HK-2 (cell line): ENCODE results near the gene PLCH2.
"Not testable (repeated sequence)": the region's sequence is repeated elsewhere in the genome, so short reads cannot be mapped to it uniquely, and the experiment has no call there.

ENCODE experiments used
- DNase-seq: peaks from one replicate; pipeline ENCODE4 v3.0.0-alpha.2; 2018; ENCODE audit not compliant: unreplicated experiment

PLCH2 gene

DNA sequence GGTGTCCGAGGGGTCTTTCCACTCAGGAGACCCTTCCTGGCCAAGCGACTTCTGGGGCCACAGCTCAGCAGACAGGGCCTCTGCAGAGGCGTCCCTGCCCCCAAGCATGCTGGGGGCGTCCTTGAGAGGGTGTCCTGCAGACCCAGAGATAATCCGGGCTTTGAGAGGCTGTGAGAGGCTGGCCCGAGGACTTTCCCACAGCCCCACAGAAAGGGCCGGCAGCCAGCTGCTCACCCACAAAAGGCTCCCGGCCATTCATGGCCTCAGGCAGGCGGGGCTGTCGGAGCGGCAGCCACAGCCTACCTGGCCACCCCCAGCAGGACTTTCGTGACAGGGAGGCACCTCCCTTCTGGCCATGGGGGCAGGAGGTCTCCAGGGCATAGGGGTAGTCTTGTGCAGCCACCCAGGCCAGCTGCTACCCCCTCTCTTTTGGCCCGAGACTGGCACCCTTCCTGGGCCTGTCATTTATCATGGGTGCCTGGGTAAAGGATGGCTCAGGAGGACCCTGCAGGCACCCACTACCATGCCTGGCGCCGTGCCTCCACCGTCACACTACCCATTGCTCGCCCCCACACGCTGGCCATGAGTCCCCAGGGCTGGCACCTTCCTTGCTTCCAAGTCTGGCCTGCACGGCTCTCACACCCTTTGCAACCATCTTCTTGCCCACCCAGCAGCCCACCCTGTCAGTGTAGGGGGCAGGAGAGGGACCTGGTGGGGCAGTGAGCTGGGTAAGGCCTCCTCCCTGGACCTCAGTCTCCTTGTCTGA lies 69.0 kb downstream of the PLCH2 start:
- no peak for DNase-seq

DNA sequence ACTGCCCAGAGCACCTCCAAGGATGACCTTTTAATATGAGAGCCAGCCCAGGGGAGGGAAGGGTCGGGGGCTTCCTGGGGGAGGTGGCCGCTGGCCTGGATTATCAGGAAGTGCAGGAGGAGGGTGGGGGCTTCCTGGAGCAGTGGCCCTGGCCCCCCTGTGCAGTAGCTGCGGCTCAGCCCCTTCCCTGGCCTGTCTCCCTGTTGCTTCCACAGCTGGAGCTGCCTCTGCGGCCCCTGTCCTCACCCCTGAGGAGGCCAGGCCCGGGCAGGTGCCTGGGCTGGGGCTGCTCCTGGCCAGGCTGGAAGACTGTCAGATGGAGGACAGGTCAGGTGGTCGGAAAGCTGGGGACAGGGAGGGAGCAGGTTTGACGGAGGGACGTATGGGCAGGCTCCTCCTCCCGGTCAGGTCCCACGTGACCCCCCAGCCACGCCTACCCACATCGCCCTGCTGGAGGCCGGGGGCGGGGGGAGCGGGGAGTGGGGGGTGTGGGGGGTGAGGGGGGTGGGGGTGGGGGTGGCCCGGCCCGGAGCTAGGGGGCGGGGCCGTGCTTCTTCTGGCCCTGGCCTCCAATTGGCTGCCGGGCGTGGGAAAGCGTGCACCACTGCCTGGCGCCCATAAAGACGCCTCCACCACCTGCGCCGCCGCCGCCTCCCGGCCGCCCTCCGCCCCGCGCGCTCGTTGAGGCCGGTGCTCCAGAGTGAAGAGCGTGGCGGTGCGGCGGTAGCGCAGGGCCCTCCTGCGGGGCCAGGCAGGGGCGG lies 69.8 kb downstream of the PLCH2 start:
- DNase-seq, result peak; percentile 86

DNA sequence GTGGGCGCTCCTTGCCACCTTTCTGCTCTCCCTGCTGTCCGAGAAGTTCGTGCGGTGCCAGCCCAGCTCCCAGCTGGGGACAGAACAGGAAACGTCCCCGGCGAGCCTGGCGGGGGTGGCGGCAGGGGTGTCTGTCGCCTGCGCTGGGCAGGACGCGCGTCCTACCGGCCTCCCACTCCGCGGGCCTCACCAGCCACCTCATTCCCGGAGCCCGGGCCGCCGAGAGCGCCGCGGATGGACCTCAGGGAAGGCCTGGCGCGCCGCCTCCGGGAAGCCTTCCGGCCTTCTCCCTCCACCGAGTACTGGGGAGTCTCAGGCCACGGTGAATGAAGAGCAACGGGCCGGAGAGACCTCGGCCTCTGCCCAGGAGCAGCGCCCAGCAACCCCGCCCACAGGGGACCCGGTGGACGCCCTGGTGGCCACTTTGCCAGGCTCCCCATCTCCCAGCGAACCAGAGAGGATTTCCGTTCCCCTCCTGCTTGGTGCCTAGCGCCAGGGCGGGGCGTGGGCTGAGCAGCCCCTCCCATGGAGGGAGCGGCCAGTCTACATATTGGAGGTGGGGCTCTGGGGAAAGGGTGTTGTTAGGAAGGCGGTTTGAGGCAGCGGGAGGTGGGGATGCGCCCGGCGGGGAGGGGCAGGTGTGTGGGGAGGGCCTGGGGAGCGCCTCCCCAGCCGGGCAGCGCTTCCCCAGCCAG lies 70.6 kb downstream of the PLCH2 start:
- DNase-seq, result peak; percentile 89

DNA sequence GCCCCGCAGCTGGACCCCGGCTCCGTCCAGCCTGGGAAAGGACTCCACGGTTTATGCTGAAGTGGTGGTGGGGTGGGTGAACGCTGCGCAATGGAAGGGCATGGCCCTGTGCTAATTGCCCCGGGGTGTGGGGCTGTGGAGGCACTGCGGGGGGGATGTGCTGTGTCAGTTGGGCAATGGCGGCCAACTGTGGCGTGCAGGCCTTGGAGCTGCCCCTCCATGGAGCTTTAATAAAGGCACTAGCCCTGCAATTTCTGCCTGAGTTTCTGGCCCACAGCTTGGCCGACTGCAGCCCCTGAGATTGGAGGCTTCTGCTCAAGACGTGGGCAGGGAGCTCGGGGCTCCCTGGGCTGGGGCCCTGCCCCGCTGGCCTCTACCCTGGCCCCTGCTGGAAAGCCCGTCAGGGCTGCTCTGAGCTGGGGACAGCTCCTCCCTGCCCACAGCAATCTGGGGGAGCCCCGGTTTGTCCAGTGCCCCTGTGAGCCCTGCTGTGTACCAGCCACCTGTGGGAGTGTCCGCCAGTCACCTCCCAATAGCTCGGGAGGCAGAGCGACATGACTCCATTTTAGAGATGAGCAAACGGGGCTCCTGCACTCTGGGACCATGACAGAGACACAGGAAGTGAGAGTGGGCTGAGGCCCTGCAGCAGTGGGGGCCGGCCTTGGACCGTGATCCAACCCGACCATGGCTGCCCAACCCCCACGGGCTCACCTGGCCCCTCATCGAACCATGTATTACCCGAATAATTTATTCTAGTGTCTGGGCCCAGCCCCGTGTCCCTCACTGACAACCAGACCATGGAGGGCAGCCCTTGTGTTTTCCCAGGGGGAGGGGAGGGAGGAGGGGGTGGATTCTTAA lies 71.3 kb downstream of the PLCH2 start:
- peak; percentile 53 for DNase-seq

DNA sequence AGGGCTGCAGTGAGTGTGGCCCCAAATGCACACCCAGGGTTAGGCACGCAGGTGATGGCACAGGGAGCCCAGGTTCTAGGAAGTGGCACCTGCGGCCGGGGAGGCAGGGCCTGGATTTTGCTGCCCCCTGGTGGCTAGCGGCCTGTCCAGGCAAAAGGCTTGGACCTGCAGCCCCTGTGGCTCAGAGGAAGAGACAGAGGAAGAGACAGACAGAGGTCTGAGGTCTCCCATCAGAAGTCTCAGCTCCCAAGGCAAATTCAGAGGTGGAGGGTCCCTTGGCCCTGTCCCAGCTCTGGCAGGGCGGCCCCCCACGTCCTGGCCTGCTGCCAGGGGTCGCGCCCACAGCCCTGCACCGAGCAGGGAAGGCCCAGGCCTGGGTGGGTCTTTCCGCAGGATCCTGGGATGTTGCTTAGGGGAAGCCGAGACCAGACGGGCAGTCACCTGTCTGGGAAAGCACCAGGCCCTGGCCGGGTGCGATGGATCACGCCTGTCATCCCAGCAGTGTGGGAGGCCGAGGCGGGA lies 72.0 kb downstream of the PLCH2 start:
- DNase-seq, result peak; percentile 82

DNA sequence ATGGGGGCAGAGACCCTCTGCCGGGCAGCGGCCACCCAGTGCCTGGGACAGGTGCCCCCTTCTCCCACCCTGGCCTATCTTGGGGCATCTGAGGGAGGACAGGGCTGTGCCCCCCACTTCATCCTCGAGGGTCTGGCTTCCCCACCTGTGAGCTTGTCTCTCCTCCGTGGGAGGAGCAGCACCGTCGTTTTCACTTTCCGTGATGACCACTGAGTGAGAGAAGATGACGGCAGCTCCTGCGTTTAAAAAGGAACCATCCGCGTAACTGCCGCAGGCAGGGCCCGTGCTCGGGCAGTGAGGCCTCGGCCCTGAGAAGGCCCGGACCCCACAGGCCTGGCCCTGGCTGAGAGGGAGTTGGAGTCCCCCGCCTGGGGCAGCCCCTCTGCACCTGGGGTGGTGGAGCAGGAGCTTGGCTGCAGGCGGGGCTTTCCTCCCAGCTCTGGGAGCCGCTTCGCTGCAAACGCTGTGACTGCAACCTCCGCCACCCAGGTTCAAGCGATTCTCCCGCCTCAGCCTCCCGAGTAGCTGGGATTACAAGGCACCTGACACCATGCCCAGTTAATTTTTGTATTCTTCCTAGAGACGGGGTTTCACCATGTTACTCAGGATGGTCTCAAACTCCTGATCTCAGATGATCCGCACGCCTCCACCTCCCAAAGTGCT lies 73.4 kb downstream of the PLCH2 start:
- not testable (repeated sequence) for DNase-seq

DNA sequence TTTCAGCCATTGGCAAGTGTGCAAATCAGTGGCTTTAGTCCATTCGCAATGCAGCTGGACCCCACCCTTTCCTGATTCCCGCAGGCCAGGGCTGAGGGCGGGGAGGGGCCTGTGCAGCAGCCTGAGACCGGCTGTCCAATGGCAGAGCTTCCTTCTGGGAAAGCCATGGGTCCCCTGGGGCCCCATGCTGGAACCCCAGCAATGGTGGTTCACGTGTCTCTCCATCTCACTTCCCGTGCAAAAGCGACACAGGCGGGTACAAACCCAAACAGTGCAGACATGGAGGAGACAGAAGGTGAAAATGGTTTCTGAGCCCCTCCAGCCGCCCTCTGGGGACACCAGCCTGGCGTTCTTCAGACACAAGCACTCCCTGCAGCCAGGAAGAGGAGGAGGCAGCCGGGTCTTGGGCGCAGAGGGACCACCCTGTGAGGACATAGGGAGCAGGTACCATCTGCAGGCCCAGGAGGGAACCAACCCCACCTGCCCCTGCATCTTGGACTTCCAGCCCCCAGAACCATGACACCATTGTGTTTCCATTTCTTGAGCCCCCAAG lies 74.3 kb downstream of the PLCH2 start:
- not testable (repeated sequence) for DNase-seq

DNA sequence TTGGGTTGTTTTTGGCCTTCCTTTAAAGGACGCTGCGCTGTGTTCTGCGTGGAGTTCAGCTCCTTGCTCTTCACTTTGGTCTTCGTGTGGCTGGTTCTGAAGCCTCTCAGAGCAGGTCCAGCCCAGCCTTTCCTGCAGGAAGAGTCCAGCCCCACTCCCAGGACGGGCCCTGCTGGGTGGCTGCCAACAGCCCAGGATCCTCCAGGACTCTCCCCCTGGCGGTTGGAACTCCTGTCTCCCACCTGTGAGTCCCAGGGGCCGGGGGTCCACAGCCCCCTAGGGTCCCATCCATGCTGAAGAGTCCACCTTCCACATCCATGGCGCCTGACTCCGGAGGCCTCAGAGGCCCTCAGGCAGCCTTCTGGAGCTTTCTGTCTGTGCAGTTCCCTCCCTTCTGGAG lies 75.5 kb downstream of the PLCH2 start:
- DNase-seq, result not testable (repeated sequence)

DNA sequence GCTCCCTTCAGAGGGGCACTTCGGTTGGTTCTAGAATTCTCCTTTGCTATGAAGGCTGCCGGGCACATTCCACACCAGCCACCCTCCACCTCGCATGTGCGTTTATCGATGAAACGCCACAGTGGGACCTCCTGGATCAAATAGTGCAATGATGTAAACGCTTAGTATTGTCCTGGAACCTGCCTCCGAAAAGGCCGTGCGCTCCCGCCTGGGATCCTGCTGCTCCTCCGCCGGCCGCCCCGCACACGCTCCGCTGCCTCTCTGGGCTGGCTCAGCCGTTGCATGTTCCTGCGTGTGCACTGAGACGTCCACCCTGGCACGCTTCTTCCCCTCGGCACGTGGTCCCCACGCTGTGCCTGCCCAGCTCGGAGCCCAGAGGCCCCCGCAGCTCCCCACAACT lies 76.1 kb downstream of the PLCH2 start:
- DNase-seq, result no peak

DNA sequence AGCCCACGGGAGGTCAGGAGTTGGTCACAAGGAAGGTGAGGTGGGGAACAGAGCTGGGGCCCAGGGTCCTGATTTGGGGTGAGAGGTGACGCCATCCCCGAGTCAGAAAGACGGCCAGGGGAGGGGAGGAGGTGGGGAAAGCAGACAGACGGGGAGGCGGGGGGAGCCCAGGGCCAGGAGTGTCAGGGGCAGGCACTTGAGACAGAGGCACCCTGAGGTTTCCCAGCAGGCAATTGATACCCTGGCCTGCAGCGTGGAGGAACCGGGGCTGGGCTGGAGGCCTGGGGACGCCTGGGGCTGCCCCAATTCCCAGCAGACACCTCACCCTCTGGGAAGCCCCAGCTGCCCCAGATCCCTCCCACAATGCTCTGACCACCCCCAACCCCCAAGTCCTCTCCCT lies 77.0 kb downstream of the PLCH2 start:
- DNase-seq, result not testable (repeated sequence)

DNA sequence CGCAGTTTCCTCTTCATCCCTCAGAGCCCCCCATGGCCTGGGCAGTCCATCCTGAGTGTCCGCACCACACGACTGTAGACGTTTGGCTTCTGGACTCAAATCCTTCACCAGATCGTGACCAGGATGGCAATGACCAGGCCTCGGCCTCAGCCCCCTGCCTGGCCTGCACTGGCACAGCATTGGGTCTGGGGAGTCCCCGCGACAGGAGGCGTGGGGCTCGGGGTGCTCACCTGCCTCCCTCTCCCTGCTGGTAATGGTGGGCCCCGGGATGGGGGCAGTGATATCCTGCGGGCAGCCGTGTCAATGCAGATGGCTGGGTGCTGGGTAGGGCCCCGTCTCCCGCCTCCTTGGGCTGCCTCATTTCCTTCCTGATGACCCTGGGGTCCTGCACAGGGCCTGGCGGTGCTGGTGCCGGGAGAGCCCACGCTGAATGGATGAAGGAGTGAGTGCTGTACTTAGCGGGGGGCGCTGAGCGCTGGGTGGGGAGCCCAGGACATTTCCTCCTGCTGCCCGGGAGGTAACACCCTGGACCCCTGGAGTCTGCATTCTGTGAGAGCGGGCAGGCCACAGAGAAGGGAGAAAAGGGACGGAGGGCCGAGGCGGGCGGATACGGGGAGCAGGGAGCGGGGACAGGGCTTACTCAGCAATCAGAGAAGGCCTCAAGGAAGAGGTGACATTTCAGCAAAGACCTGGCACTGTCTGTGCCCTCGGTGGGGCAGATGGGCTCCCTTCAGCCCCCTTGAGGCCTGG lies 78.0 kb downstream of the PLCH2 start:
- no peak for DNase-seq

DNA sequence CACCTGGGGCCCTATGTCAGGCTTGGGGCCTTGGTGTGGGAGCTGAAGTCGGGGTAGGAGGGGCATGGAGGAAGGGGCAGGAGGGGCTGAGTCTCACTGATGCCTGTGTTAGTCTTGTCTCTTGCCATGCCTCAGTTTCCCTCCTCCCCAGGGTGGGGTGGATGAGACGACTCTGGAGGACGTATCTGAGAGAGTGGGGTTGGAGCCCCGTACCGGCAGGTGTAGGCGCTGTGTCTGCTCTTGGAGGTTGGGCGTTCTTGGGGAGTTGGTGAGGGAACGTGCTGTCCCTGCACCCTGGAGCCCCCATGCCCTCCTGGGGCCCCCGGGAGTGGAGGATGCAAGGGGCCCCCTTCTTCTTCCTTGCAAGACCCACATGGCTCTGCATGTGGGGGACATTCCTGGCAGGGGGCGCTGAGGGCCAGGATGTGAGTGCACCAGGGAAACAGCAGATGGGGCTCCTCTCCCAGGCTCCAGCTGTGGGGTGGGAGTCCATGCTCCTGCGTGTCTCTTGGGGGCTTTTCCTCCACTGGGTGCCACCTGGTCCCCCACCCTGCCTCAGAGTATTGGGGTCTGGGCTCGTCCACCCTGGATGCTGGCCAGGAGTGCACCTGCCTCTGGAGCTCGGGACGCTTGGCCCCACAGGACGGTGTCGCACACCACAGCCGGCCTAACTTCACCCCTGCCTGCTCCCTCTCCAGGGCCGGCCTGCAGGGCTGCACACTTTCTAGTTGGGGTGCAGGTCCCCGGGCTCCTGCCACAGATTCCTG lies 78.7 kb downstream of the PLCH2 start:
- DNase-seq, result peak; percentile 34
